Central memory CD4-positive, alpha-beta T cell (primary cell): ENCODE measurements around the gene GPR152.

Experiments
- DNase-seq: peaks from one replicate; pipeline ENCODE4 v3.0.0; 2022

The GPR152 gene

DNA sequence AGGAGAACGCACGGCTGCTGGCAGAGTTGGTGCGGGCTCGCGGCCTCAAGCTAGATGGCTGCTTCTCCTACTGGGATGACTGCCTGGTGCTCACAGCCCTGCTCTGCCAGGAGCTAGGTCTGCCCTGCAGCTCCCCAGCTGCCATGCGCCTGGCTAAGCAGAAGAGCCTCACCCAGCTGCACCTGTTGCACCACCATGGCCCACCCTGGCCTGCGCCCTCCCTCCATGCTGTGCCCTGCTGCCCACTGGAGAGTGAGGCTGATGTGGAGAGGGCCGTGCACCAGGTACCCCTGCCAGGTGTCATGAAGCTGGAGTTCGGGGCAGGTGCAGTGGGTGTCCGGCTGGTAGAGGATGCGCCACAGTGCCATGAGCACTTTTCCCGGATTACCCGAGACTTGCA lies 29.1 kb downstream of the GPR152 start:
- no peak for DNase-seq

GRCh38 chr11:67422891-67423290 lies 29.6 kb downstream of the GPR152 start:
- no peak for DNase-seq

DNA sequence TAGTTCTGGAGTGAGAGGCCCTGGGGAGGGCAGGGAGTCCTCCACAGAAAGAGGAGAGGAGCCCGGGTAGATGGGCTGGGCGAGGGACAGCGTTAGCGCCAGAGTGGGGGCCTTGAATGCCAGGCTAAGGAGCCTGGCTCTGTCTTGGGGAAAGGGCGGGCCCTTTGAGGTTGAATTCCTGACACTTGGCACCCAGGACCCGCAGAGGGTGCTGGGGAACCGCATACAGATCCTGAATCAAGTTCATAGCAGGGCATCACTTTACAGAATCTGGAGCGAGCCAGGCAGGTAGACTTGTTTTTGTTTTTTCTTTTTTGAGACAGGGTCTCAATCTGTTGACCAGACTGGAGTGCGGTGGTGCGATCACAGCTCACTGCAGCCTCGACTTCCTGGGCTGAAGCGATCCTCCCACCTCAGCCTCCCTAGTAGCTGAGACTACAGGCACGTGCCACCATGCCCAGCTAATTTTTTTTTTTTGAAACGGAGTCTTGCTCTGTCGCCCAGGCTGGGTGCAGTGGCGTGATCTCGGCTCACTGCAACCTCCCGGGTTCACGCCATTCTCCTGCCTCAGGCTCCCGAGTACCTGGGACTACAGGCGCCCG lies 31.0 kb downstream of the GPR152 start:
- no peak for DNase-seq

DNA sequence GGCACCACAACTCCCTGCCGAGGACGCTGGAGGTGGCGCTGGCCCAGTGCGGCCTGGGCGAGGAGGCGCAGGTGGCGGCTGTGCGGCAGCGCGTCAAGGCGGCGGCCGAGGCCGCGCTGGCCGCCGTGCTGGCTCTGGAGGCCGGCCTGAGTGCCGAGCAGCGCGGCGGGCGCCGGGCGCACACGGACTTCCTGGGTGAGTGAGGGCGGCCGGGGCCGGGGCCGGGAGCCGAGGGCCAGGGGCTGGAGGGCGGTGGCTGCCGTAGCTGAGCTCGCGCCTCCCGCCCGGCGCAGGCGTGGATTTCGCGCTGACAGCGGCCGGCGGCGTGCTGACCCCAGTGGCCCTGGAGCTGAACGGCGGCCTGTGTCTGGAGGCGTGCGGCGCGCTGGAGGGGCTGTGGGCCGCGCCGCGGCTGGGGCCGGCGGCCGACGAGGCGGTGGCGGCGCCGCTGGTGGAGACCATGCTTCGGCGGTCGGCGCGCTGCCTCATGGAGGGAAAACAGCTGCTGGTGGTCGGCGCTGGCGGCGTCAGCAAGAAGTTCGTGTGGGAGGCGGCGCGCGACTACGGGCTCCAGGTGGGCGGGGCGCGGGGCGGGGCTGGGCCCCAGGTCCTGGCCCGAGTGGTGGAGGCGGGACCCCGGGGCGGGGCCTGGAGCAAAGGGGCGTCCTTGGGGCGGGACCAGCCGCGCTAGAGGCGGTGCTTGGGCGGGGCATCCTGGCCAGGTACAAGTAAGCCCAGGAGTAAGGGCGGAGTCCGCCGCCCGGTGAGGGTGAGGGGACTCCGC lies 31.7 kb downstream of the GPR152 start:
- peak; percentile 97 for DNase-seq

DNA sequence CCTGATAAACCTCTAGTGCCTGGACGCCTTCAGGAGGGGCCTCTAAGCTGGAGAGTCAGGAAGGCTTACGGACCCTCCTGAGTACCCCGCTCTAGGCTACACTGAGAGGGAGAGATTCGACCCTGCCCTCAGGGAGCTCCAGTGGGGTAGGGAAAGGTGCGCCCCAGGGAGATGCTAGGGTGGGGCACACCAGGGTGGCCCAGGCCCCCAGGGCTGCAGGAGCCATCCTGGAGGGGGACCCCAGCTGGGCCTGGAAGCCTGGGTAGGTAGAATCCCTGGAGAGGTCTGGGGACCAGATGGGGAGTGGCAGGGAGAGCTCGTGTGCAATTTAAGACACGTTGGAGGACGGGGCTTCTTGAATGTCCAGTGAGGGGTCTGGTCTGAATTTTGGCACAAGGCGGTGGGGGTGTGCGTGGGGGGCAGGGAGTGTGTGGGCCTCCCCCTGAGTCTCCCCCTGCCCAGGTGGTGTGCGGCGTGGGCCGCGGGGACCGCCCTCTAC lies 32.3 kb downstream of the GPR152 start:
- DNase-seq = no peak

DNA sequence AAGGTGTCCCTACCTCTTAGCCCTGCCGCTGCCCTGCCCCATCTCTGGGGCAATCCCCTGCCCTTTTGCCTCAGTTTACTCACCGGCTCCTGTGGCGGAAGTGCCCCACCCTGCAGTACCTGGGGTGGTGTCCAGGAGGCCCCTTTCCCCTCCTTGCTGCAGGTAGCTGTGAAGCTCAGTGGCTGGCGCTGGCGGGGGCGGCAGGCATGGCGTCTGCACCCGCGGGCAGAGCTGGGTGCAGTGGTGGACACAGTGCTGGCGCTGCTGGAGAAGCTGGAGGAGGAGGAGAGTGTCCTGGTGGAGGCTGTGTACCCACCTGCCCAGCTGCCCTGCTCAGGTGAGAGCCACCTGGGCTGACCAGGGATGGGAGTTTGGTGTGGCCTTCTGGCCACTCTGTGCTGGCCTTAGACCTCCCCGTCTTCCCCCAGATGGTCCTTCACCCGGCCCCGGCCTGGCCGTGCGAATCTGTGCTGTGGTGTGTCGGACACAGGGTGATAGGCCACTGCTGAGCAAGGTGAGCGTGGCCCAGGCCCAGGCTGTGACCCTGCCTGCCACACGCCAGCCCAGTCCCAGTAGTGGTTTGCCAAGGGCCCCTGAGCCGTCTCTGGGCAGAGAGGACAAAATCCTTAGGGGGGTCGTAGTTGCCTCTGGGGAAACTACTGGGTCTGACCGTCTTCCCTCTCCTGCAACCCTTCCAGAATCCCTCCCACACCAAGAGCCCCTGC lies 33.0 kb downstream of the GPR152 start:
- no peak for DNase-seq

- DNase-seq = no peak
These were observed 33.9 kb downstream of the GPR152 start for GRCh38 chr11:67418476-67419281.

DNA sequence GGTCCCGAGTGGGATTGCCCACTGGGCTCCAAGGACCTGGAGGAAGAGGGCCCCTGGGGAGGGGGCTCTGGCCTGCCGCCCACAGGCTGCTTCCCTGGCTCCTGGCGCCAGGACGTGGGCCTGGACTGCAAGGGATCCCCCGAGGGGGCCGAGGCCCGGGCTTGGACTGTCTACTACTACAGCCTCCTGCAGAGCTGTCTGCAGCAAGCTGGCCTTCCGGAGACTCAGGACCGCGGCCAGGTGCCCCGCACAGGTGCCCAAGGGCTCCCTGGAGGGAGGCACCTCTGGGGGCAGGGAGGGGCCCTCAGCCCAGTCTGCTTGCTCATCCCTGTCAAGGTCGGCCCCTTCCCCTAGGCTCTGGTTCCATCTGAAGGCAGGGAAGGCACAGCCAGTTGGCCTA lies 35.1 kb downstream of the GPR152 start:
- DNase-seq = no peak

- DNase-seq = peak; percentile 88
These were observed 35.9 kb downstream of the GPR152 start for GRCh38 chr11:67416416-67417335.

GRCh38 chr11:67415501-67416304 lies 36.8 kb downstream of the GPR152 start, which contains the start of gene CARNS1:
Gene CARNS1, plus strand, starts transcription at chr11:67415678. Its CDS starts 522 bp downstream, at chr11:67416200.
- DNase-seq = no peak

- DNase-seq = no peak
These were observed 39.2 kb downstream of the GPR152 start for GRCh38 chr11:67413266-67413849.

DNA sequence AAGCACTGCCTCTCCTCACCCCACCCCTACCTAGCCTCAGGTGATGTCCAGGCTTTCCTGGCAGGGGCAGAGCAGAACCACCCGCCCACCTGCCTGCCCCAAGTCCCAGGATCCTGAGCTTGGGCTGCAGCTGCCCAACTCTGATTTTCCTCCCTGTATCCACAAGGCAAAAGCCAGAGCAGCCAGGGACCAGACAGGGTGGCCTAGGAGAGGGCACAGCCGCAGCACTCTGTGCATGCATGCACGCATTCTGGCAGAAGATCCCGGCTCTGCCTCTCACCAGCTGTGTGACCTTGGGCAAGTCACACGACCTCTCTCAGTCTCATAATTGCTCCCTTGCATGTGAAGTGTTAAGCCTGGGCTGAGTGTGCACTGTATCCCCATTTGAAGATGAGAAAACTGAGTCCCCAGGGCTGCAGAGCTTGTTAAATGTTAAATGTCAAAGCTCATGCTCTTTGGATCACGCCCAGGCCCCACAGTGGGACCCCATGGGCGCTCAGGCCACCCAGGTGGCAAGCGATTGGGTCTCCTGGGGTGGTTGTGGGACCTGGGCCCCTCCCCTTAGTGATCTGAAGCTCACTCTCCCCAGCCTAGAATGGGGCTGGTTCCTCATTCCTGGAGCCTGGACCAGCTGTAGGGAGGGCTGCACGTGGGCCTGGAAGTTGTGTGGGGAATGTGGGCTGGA lies 39.9 kb downstream of the GPR152 start:
- DNase-seq = no peak

- no peak for DNase-seq
These were observed 40.8 kb downstream of the GPR152 start for GRCh38 chr11:67411785-67412152.

- no peak for DNase-seq
These were observed 41.3 kb downstream of the GPR152 start for GRCh38 chr11:67410984-67411784.

DNA sequence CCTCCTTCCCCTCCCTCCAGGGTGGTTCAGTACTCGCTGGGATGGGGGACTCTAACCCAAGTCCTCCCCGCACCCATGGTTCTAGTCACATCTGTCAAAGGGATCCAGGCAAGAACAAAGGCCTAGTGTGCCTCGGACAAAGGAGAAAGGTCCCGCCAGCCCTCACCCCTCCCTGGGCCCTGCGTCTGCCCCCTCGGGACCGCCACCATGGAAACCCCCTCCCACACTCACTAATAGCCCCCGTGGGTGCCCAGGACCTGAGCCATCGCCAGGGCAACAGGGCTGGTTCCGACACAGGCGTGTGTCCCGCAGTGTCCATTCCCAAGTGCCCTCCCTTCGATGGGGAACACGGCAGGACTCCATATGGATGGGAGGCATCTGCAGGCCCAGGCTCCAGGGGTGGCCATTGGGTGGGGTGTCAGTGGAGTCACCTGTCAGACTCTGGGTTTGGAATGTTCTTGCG lies 42.1 kb downstream of the GPR152 start:
- DNase-seq = no peak

GRCh38 chr11:67409781-67410368 lies 42.7 kb downstream of the GPR152 start:
- DNase-seq = no peak

GRCh38 chr11:67409261-67409666 lies 43.3 kb downstream of the GPR152 start:
- DNase-seq = peak; percentile 83
